GM12878 (cell line): ENCODE measurements around the gene MYO3B. TPM values are rescaled to one million over a fixed set of nuclear protein-coding genes. Genes with fewer than 3 reads are reported as not detected.

Experiments
- CEBPZ ChIP-seq: fragments of 150-350 bp; IDR thresholded peaks from 2 replicates; pipeline ENCODE4 v1.6.1; 2016; ENCODE audit warnings: low read depth, low read length
- E4F1 ChIP-seq: fragments of 450-650 bp; IDR thresholded peaks from 2 replicates; pipeline ENCODE4 v1.6.1; 2018; ENCODE audit warnings: borderline replicate concordance, mild to moderate bottlenecking; ENCODE audit not compliant: partially characterized antibody
- EED ChIP-seq: sonication (generic); IDR thresholded peaks from 2 replicates; pipeline ENCODE4 v1.6.1; 2016; ENCODE audit warnings: antibody characterized with exemption, low read depth
- ESRRA ChIP-seq: IDR thresholded peaks from 2 replicates; pipeline ENCODE4 v1.6.1; 2012; ENCODE audit warnings: mild to moderate bottlenecking, low read length, improper control_type of control experiment
- NKRF ChIP-seq: fragments of 450-650 bp; conservative IDR thresholded peaks from 2 replicates; pipeline ENCODE4 v1.6.1; 2017; ENCODE audit warnings: mild to moderate bottlenecking, moderate library complexity
- NR2C2 ChIP-seq: IDR thresholded peaks from 2 replicates; pipeline ENCODE4 v1.6.1; 2011; ENCODE audit warnings: borderline replicate concordance, low read depth; ENCODE audit not compliant: control insufficient read depth, insufficient read length
- PAX8 ChIP-seq: fragments of 450-650 bp; IDR thresholded peaks from 2 replicates; pipeline ENCODE4 v1.6.1; 2017; ENCODE audit warnings: mild to moderate bottlenecking, moderate library complexity
- SREBF1 ChIP-seq: IDR thresholded peaks from 2 replicates; pipeline ENCODE4 v1.6.1; 2012; ENCODE audit warnings: mild to moderate bottlenecking, low read length
- polyA plus RNA-seq, 11 experiments: library from polyadenylated mRNA; depleted of rRNA in 4 of 11; unstranded in 6 of 11; stranded (reverse) in 5 of 11; fragments of >200 nt; fragmentation: Nextera tagmentation in 4 of 11; fragmentation: Illumina TruSeq in 1 of 11; extraction: Ambion mirVana in 4 of 11; extraction: Trizol in 1 of 11; gene quantifications; 1 replicate in 1 of 11; 2 replicates in 10 of 11; pipeline versions ENCODE4 v1.2.1 to v1.2.3, GENCODE V29; 2011 to 2016; ENCODE audit warnings: inconsistent platforms in 2 of 11, missing spikeins in 2 of 11, low read depth in 1 of 11
- total RNA-seq, 4 experiments: library from RNA; depleted of rRNA in 3 of 4; stranded (reverse); fragments of >200 nt in 3 of 4; fragmentation: Illumina TruSeq in 1 of 4; extraction: Trizol in 1 of 4; gene quantifications; 2 replicates each; pipeline versions ENCODE4 v1.2.1 to v1.2.3, GENCODE V29; 2013 to 2021

MYO3B gene
- total and polyA plus RNA-seq, 10 of the 15 experiments (the other 5 are each of a cell fraction or from before 2014, with no cell fraction given) = 1.1 to 7.1 (median 2.1) TPM

GRCh38 chr2:170267071-170267470 is 89.1 kb downstream of the MYO3B start (continued):
- TF ChIP-seq NKRF = no peak
- TF ChIP-seq ESRRA = no peak
- no peak for TF ChIP-seq SREBF1
- TF ChIP-seq CEBPZ = no peak
- no peak for TF ChIP-seq EED
- TF ChIP-seq NR2C2 = no peak
- TF ChIP-seq PAX8 = no peak
- TF ChIP-seq E4F1 = no peak
